GM18508 (cell line): Measurements from ENCODE around the gene PTMA.

ENCODE experiments used
- ATAC-seq: cut with Tn5 transposase; IDR thresholded peaks from one replicate; pipeline ENCODE4 v1.9.1; 2021; ENCODE audit warnings: moderate number of reproducible peaks; ENCODE audit not compliant: insufficient read depth, unreplicated experiment

PTMA gene

GRCh38 chr2:231714639-231715498 lies 6.5 kb downstream of the PTMA start:
- ATAC-seq: no peak

- ATAC-seq: no peak
Measured at GRCh38 chr2:231715499-231715837, 7.1 kb downstream of the PTMA start.

GRCh38 chr2:231715988-231716616 lies 7.8 kb downstream of the PTMA start:
- ATAC-seq: no peak

- ATAC-seq: no peak
Measured at GRCh38 chr2:231716666-231717280, 8.4 kb downstream of the PTMA start.

GRCh38 chr2:231717281-231718171 lies 9.2 kb downstream of the PTMA start:
- ATAC-seq: no peak

- no peak for ATAC-seq
Measured at GRCh38 chr2:231718799-231719198, 10.5 kb downstream of the PTMA start.

- no peak for ATAC-seq
Measured at GRCh38 chr2:231720292-231720986, 12.1 kb downstream of the PTMA start.

- peak; percentile 63 for ATAC-seq
Measured at GRCh38 chr2:231720987-231721966, 13.0 kb downstream of the PTMA start.

- ATAC-seq: no peak
Measured at GRCh38 chr2:231722721-231723307, 14.5 kb downstream of the PTMA start.

GRCh38 chr2:231725476-231725875 lies 17.2 kb downstream of the PTMA start:
- ATAC-seq: no peak

- ATAC-seq: no peak
Measured at GRCh38 chr2:231726276-231726675, 18.0 kb downstream of the PTMA start.

- ATAC-seq: no peak
Measured at GRCh38 chr2:231727621-231728020, 19.3 kb downstream of the PTMA start.

GRCh38 chr2:231732604-231733003 lies 24.3 kb downstream of the PTMA start:
- no peak for ATAC-seq

- no peak for ATAC-seq
Measured at GRCh38 chr2:231737761-231738160, 29.4 kb downstream of the PTMA start.

- ATAC-seq: no peak
Measured at GRCh38 chr2:231743376-231744116, 35.2 kb downstream of the PTMA start.

- ATAC-seq: no peak
Measured at GRCh38 chr2:231745303-231746038, 37.1 kb downstream of the PTMA start.
